GM11168 (cell line): ENCODE results near the gene CHERP.
"Not testable (repeated sequence)": the region's sequence is repeated elsewhere in the genome, so short reads cannot be mapped to it uniquely, and the experiment has no call there.

ENCODE experiments used
- in situ Hi-C: fragments of 300-500 bp; cut with MboI; formaldehyde crosslinking; loops from one replicate; pipeline ENCODE4 v1.12.0; 2022; ENCODE audit warnings: low sequenced_read_pairs; ENCODE audit not compliant: unreplicated experiment

The CHERP gene

DNA sequence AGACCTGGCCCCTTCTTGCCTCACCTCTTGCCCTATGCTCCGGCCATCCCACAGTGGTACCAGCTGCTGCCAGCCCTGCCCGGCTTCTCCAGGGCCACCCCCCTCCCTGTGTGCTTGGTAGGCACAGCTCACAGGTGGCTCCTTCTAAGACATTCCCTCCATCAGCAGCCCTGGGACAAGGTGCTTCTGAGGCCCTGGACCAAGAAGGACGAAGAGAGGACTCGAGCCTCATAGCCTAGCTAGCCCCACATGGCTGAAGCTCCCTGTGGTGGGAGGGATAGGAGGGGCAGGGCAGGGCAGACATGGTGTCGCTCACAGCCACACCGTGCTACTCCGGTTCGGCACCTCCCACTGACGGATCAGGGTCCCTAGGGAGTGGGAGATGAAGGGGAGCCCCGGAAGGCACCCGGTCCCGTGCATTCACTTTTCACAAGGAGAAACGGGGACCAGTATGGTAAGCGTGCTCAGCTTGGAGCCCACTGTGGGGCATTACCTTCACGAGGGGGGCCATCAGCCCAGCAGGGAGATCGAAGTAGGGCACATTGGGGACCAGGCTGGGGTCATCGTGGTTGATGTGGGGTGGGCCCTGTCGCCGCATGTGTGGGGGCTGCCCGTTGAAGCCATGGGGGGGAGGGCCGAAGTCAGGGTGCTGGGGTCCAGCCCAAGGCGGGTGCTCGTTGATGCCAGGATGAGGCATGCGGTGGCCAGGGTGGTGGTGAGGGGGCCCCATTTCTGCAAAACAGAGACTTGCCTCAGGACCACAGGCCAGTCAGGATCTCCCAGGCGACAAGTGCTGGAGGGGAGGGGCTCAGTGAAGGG is 19.5 kb downstream of the CHERP start:
- in situ Hi-C loops: no loop called here

- in situ Hi-C loops: no loop called here
These were observed 20.4 kb downstream of the CHERP start for GRCh38 chr19:16521715-16522289.

GRCh38 chr19:16520986-16521624 is 21.1 kb downstream of the CHERP start:
- in situ Hi-C loops: no loop called here

- in situ Hi-C loops: no loop called here
These were observed 21.9 kb downstream of the CHERP start for GRCh38 chr19:16520074-16520973.

DNA sequence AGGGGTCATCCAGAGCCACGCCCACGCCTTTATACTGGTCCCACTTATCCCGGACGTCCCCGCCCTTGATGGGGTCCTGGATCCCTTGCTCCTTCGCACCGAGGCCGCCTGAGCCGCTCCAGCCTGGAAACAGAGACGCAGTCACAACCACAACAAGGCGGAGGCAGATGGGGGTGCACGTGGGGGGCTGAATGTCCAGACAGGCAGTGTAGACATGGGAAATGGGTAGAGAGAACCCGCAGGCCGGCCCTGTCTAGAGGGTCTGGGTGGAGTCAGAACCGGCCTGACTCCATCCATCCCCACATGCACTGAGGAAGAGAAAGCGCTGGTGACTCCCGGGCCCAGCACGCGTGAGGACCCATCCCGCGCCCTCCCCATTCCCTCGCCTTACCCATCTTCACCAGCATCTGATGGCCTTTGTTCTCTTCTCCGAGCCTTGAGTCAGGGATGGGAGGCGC is 23.0 kb downstream of the CHERP start:
- in situ Hi-C loops: no loop called here

DNA sequence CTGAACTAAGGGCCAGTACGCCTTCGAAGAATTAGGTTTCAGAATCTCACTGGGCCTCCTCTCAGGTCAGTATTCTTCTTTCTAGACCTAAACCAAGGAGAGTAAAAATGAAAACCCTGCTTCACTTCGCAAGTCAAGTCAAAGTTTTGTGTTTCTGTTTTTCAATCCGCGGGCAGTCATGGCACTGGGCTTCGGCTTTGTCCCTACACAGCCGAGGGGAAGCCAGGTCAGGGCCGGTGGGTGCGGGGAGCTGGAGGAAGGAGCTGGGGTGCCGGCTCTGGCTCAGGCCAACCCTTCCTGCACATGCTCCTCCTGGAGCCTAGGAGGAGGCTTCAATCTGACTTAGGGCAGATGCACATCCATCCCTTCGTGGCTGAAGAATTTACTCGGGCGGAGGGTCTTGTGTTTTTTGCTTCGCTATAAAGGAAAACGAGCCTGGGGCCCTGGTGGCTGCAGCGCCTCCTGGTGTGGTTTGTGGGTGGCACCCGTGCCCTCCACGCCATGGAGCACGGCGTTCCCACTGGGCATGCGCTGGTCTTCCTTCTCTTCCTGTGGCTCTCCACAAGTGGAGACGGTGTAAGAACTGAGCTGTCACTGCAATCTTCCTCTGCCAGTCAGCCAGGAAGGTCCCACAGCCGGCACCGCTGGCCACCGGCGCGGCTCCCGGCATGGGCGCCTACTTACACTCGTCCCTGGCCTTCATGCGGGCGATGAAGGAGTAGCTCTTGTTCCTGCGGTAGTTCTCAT is 23.6 kb downstream of the CHERP start:
- in situ Hi-C loops: no loop called here

DNA sequence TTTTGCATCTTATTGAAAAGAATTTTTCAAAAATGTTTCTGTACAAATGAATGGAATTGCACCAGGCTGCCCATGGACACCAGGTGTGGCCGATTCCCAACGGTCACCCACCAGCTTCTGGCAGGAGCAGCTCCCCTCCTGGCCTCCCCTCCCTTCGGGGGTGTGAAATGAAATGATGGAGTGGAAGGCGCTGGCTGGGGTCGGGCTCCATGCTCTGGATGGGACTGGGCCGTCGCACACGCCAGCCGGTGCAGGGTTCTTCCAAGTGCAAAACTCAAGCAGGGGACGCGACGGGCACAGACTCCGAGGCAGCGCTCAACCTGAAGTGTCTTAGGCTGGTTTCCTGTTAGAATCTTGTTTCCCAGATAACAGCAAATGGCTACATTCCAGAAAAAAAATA is 24.2 kb downstream of the CHERP start:
- in situ Hi-C loops: no loop called here

DNA sequence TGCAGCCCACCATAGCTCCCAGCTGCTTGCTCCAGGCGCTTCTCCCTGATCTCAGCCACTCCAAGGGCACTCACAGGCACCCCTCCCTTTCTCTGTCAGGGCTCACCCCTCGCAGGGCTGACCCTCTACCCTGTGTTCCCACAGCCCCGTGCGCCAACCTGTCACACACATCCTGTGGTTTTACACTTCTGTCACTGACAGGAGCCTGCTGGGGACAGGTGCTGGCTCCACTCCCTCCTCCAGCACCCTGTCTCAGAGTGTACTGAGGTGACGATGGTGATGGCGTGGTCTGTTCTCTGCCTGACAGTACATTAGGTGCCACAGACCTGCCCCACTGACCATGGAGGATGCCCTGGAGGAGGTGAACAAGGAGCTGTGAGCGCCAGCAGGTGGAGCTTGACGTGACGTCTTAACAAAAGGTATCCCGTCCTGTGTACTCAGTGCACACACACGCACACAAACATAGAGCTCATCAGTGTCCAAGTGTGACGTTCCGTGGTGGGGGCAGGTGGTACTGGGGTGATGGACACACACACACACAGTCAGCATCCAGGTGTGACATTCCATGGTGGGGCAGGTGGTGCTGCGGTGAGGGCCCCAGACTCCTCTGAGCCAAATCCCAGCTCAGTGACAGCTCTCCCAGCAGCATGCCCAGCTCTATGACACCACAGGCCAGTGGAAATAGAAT is 25.2 kb downstream of the CHERP start:
- in situ Hi-C loops: no loop called here

DNA sequence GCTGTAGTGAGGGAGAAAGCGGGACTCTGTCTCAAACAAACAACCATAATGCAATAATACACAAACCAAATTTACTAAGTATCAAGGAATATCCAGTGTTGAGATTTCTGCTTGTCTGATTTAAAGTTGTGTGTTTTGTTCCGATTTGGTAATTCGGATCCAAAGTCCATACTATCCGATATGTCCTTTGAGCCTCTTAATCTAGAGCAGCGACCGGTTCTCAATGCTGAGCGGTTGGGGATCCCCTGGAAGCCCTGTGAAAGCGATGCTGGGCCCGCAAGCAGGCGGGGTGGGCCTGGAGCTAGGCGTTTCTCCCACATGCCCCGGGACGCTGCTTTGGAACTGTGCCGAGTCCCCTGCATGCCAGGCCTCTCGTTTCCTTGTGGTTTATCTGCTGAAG is 25.9 kb downstream of the CHERP start:
- in situ Hi-C loops: no loop called here

- in situ Hi-C loops: no loop called here
These were observed 27.7 kb downstream of the CHERP start for GRCh38 chr19:16514383-16515019.

DNA sequence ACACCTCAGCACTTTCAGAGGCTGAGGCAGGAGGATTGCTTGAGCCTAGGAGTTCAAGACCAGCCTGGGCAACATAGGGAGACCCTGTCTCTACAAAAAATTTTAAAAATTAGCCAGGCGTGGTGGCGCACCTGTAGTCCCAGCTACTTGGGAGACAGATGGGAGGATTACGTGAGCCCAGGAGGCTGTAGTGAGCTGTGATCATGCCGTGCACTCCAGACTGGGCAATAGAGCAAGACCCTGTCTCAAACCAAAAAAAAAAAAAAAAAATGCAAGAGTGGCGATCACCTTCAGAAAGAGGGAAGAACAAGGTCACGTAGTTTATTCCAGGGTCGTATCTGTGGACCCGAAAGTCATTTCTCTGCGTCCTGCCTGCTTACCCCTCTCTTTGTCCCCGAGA is 29.6 kb downstream of the CHERP start:
- in situ Hi-C loops: not testable (repeated sequence)

- in situ Hi-C loops: no loop called here
These were observed 32.8 kb downstream of the CHERP start for GRCh38 chr19:16509141-16510061.

DNA sequence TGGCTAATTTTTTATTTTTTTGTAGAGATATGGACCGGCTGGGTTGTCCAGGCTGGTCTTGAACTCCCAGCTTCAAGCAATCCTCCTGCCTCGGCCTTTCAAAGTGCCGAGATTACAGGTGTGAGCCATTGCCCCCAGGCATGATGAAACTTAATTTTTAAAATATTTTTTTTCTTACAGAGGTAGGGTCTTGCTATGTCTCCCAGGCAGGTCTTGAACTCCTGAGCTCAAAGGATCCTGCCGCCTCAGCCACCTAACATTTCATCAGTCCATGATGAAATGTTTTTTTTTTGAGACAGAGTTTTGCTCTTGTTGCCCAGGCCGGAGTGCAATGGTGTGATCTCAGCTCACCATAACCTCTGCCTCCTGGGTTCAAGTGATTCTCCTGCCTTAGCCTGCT is 33.7 kb downstream of the CHERP start:
- in situ Hi-C loops: no loop called here

- in situ Hi-C loops: no loop called here
These were observed 35.3 kb downstream of the CHERP start for GRCh38 chr19:16506961-16507360.

DNA sequence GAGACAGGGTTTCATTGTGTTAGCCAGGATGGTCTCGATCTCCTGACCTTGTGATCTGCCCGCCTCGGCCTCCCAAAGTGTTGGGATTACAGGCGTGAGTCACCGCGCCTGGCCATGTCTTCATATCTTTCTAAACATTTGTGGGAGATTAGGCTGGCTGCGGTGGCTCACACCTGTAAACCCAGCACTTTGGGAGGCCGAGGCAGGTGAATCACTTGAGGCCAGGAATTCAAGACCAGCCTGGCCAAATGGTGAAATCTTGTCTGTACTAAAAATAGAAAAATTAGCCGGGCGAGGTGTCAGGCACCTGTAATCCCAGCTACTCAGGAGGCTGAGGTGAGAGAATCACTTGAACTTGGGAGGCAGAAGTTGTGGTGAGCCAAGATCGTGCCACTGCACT is 36.1 kb downstream of the CHERP start:
- in situ Hi-C loops: not testable (repeated sequence)

DNA sequence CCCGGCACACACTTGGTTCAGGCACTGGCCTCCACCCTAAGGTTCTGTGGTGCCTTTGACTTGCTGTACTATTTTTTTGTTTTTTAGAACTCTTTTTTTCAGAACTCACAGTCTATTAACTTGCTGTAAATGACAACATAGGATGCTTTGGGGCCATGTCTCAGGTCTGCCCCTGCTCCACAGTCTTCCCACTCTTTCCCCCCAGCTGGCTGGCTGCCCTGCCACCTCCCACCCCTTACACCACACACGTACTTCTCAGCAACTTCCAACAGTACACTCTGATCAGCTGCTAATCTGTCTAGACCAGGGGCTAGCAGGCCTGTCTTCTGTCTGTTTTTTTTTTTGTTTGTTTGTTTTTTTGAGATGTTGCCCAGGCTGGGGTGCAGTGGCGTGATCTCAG is 38.0 kb downstream of the CHERP start:
- in situ Hi-C loops: no loop called here

DNA sequence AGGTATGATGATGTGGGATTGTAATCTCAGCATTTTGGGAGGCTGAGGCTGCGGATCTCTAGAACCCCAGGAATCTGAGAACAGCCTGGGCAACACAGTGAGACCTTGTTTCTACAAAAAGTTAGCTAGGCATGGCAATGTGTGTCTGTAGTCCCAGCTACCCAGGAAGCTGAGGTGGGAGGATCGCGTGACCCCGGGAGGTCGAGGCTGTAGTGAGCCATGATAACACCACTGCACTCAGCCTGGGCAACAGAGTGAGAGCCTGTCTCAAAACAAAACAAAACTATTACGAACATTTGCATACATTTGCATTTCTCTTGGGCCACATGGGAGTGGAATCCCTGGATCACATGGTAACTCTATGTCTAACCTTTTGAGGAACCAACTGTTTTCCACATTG is 44.4 kb downstream of the CHERP start:
- in situ Hi-C loops: no loop called here

DNA sequence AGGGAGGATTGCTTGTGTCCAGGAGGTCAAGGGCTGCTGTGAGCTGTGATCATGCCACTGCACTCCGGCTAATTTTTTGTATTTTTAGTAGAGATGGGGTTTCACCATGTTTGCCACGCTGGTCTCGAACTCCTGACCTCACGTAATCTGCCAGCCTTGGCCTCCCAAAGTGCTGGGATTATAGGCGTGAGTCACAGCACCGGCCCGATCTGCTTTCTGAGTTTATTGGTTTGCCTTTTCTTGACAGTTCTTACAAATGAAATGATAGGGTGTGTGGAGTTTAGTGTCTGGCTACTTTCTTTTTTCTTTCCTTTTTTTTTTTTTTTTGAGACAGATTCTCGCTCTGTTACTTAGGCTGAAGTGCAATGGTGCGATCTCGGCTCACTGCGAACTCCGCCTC is 45.2 kb downstream of the CHERP start:
- in situ Hi-C loops: no loop called here
